GM23338 (cell line): ENCODE data around the gene PPP1R3G.

Experiments
- CTCF ChIP-seq, 2 experiments: fragments of 200-600 bp in 1 of 2; sonication (generic) in 1 of 2; conservative IDR thresholded peaks; 2 replicates each; pipeline versions ENCODE4 v1.5.1 to v1.6.1; 2016 to 2017; ENCODE audit warnings: antibody characterized with exemption in 2 of 2, low read depth in 2 of 2, mild to moderate bottlenecking in 2 of 2, moderate library complexity in 1 of 2
- EZH2 ChIP-seq: fragments of 200-600 bp; sonication (generic); IDR thresholded peaks from one replicate; pipeline ENCODE4 v1.8.0; 2017; ENCODE audit warnings: antibody characterized with exemption, mild to moderate bottlenecking, low read depth; ENCODE audit not compliant: unreplicated experiment
- NANOG ChIP-seq: IDR thresholded peaks from 2 replicates; pipeline ENCODE4 v1.6.1; 2016; ENCODE audit warnings: antibody characterized with exemption, borderline replicate concordance
- POLR2AphosphoS5 ChIP-seq: IDR thresholded peaks from 2 replicates; pipeline ENCODE4 v1.6.1; 2016; ENCODE audit warnings: antibody characterized with exemption, low read depth

- no peak for TF ChIP-seq CTCF (conservative IDR thresholded peaks at IDR 0.05; ENCODE audit: low read depth in 2 of 2)
- no peak for TF ChIP-seq POLR2AphosphoS5
- no peak for TF ChIP-seq EZH2
- TF ChIP-seq NANOG = no peak
Measured at GRCh38 chr6:5073992-5074391, 11.1 kb upstream of the PPP1R3G start.
